ENCODE data around the gene C12orf54. TPM values are rescaled to one million over a fixed set of nuclear protein-coding genes. Genes with fewer than 3 reads are reported as not detected.

C12orf54 gene
- total RNA-seq, 1 experiment from 2014 or later: not detected

GRCh38 chr12:48527891-48528670, 45.8 kb downstream of the C12orf54 start:
- H3K27me3 Mint-ChIP-seq (ENCODE audit: unreplicated experiment): peaks cover 12% of the 10 kb centered on the region
- DNase-seq: no peak
- TF ChIP-seq CTCF (IDR thresholded peaks at IDR 0.05; ENCODE audit: unreplicated experiment): no peak
- no peaks in the 10 kb centered on the region for H3K4me1 Mint-ChIP-seq (ENCODE audit: low read depth, unreplicated experiment)
- CTCF ChIA-PET: interaction anchor here (0.6 kb wide), 1 partner anchor 605 kb away, joined by 4 read pairs; no protein-coding TSS in a partner anchor
- no TSS peak for BruUV-seq (replicated peaks)
- H3K4me3 Mint-ChIP-seq (ENCODE audit: low read depth, unreplicated experiment): no peak overlapping the region
- intact Hi-C loops (cut with micrococcal nuclease; ENCODE audit: unreplicated experiment): no loop called here
- H3K36me3 Mint-ChIP-seq (ENCODE audit: insufficient read depth, unreplicated experiment): no peaks in the 10 kb centered on the region
- H3K27ac Mint-ChIP-seq (ENCODE audit: unreplicated experiment): no peak overlapping the region
- H3K9me3 Mint-ChIP-seq (ENCODE audit: low read depth, unreplicated experiment): no peaks in the 10 kb centered on the region

- Mint-ChIP-seq H3K4me1 (ENCODE audit: low read depth, unreplicated experiment) (no peaks in the 10 kb centered on the region), H3K36me3 (ENCODE audit: insufficient read depth, unreplicated experiment) (no peaks in the 10 kb centered on the region), H3K27me3 (ENCODE audit: unreplicated experiment) (peaks cover 14% of the 10 kb centered on the region), H3K4me3 (ENCODE audit: low read depth, unreplicated experiment) (no peak overlapping the region), H3K9me3 (ENCODE audit: low read depth, unreplicated experiment) (no peaks in the 10 kb centered on the region), H3K27ac (ENCODE audit: unreplicated experiment) (no peak overlapping the region)
- TF ChIP-seq CTCF (IDR thresholded peaks at IDR 0.05; ENCODE audit: unreplicated experiment): no peak
- no peak for DNase-seq
- CTCF ChIA-PET: no interaction called here
- intact Hi-C loops (cut with micrococcal nuclease; ENCODE audit: unreplicated experiment): no loop called here
- no TSS peak for BruUV-seq (replicated peaks)
These were observed 50.3 kb downstream of the C12orf54 start for GRCh38 chr12:48532601-48533000.

GRCh38 chr12:48536602-48537001, 54.3 kb downstream of the C12orf54 start:
- CTCF ChIA-PET: no interaction called here
- H3K36me3 Mint-ChIP-seq (ENCODE audit: insufficient read depth, unreplicated experiment): no peaks in the 10 kb centered on the region
- H3K27ac Mint-ChIP-seq (ENCODE audit: unreplicated experiment): no peak overlapping the region
- H3K9me3 Mint-ChIP-seq (ENCODE audit: low read depth, unreplicated experiment): no peaks in the 10 kb centered on the region
- no TSS peak for BruUV-seq (replicated peaks)
- H3K27me3 Mint-ChIP-seq (ENCODE audit: unreplicated experiment): peaks cover 14% of the 10 kb centered on the region
- H3K4me3 Mint-ChIP-seq (ENCODE audit: low read depth, unreplicated experiment): no peak overlapping the region
- H3K4me1 Mint-ChIP-seq (ENCODE audit: low read depth, unreplicated experiment): peaks cover 8% of the 10 kb centered on the region
- intact Hi-C loops (cut with micrococcal nuclease; ENCODE audit: unreplicated experiment): no loop called here
- TF ChIP-seq CTCF (IDR thresholded peaks at IDR 0.05; ENCODE audit: unreplicated experiment): no peak
- DNase-seq: no peak

GRCh38 chr12:48542300-48542928, 60.1 kb downstream of the C12orf54 start:
- TF ChIP-seq CTCF (IDR thresholded peaks at IDR 0.05; ENCODE audit: unreplicated experiment): peak; percentile 29
- Mint-ChIP-seq H3K4me1 (ENCODE audit: low read depth, unreplicated experiment) (peaks cover 8% of the 10 kb centered on the region), H3K9me3 (ENCODE audit: low read depth, unreplicated experiment) (no peaks in the 10 kb centered on the region), H3K27ac (ENCODE audit: unreplicated experiment) (no peak overlapping the region), H3K36me3 (ENCODE audit: insufficient read depth, unreplicated experiment) (no peaks in the 10 kb centered on the region), H3K4me3 (ENCODE audit: low read depth, unreplicated experiment) (no peak overlapping the region), H3K27me3 (ENCODE audit: unreplicated experiment) (peaks cover 8% of the 10 kb centered on the region)
- intact Hi-C loops (cut with micrococcal nuclease; ENCODE audit: unreplicated experiment): loop anchor here (1.0 kb wide), 1 partner anchor 76 kb away; no protein-coding TSS in a partner anchor
- BruUV-seq (replicated peaks): no TSS peak
- CTCF ChIA-PET: interaction anchor here (1.2 to 2.5 kb wide), 3 partner anchors 76 to 345 kb away, joined by 3 to 30 read pairs (median 4); no protein-coding TSS in a partner anchor
- DNase-seq: peak; percentile 60

Data from Calu3 (cell line).